H1 (cell line): ENCODE data around the gene PLA2G4A. TPM values are rescaled to one million over a fixed set of nuclear protein-coding genes. Genes with fewer than 3 reads are reported as not detected.

Experiments used
- CTCF ChIA-PET: fragments of 300-600 bp; sonication (Branson Sonifier 250); formaldehyde crosslinking; loops from one replicate; lab custom pipeline; 2021; ENCODE audit not compliant: partially characterized antibody; lab: Charles Lee
- POLR2A ChIA-PET: fragments of 300-600 bp; sonication (Branson Sonifier 250); formaldehyde crosslinking; loops from one replicate; lab custom pipeline; 2021; ENCODE audit warnings: inconsistent platforms; ENCODE audit not compliant: partially characterized antibody; lab: Charles Lee
- DNase-seq, 2 experiments: peaks; one replicate each; pipeline versions ENCODE4 v3.0.0 to v3.0.0-alpha.2; 2010 to 2022; ENCODE audit warnings: low spot score in 2 of 2, low read depth in 1 of 2, mixed read lengths in 1 of 2
- FAIRE-seq: peaks from 2 replicates; lab custom pipeline; 2011; peaks lifted over from hg19 to GRCh38; lab: Jason Lieb, UNC
- H2AFZ ChIP-seq: 2 replicates; pipeline ENCODE4 v1.8.1; 2012; ENCODE audit warnings: low read length, inconsistent platforms
- H2AK5ac ChIP-seq: 2 replicates; pipeline ENCODE4 v1.6.1; 2013; ENCODE audit warnings: low read depth, low read length
- H2BK120ac ChIP-seq: replicated peaks from 2 replicates; pipeline ENCODE3; 2013; ENCODE audit warnings: low read depth, low read length, inconsistent platforms
- H2BK12ac ChIP-seq: 2 replicates; pipeline ENCODE4 v1.6.1; 2013; ENCODE audit warnings: low read depth, low read length
- H2BK15ac ChIP-seq: 2 replicates; pipeline ENCODE4 v1.6.1; 2013; ENCODE audit warnings: low read length
- H2BK20ac ChIP-seq: 2 replicates; pipeline ENCODE4 v1.6.1; 2013; ENCODE audit warnings: low read length
- H2BK5ac ChIP-seq: 2 replicates; pipeline ENCODE4 v1.6.1; 2013; ENCODE audit warnings: low read depth, low read length
- H3K14ac ChIP-seq: 2 replicates; pipeline ENCODE4 v1.6.1; 2013; ENCODE audit warnings: inconsistent platforms; ENCODE audit not compliant: insufficient read length
- H3K18ac ChIP-seq: 2 replicates; pipeline ENCODE4 v1.6.1; 2013; ENCODE audit warnings: low read length; ENCODE audit errors: extremely low read depth
- H3K23ac ChIP-seq: 2 replicates; pipeline ENCODE4 v1.6.1; 2013; ENCODE audit warnings: inconsistent platforms; ENCODE audit not compliant: insufficient read length
- H3K23me2 ChIP-seq: 2 replicates; pipeline ENCODE4 v1.6.1; 2013; ENCODE audit warnings: low read depth, low read length
- H3K27ac ChIP-seq: 2 replicates; pipeline ENCODE4 v1.6.1; 2011; ENCODE audit warnings: low read depth, low read length, inconsistent platforms
- H3K27me3 ChIP-seq, 4 experiments: replicated peaks in 1 of 4; 1 replicate in 1 of 4; 2 replicates in 3 of 4; pipeline versions ENCODE4 v1.6.1 to v1.8.1; 2011 to 2013; ENCODE audit warnings: low read length in 3 of 4, mild to moderate bottlenecking in 3 of 4, inconsistent platforms in 2 of 4, mixed read lengths in 2 of 4, moderate library complexity in 1 of 4; ENCODE audit not compliant: control insufficient read depth in 3 of 4, insufficient read depth in 3 of 4; ENCODE audit errors: extremely low read depth in 1 of 4
- H3K36me3 ChIP-seq, 4 experiments: 2 replicates each; pipeline versions ENCODE4 v1.6.1 to v1.8.1; 2011 to 2013; ENCODE audit warnings: mild to moderate bottlenecking in 4 of 4, low read length in 3 of 4, moderate library complexity in 2 of 4, control low read depth in 1 of 4, inconsistent platforms in 1 of 4; ENCODE audit not compliant: insufficient read depth in 4 of 4, control insufficient read depth in 2 of 4
- H3K4ac ChIP-seq: replicated peaks from 2 replicates; pipeline ENCODE3; 2013; ENCODE audit warnings: low read length, low read depth, mixed read lengths, inconsistent platforms; ENCODE audit not compliant: insufficient read length
- H3K4me1 ChIP-seq, 4 experiments: replicated peaks in 1 of 4; 1 replicate in 1 of 4; 2 replicates in 3 of 4; pipeline versions ENCODE4 v1.6.1 to v1.8.1; 2011 to 2013; ENCODE audit warnings: low read length in 3 of 4, inconsistent platforms in 2 of 4, mixed read lengths in 1 of 4; ENCODE audit not compliant: insufficient read depth in 4 of 4, control insufficient read depth in 3 of 4
- H3K4me2 ChIP-seq, 2 experiments: 2 replicates each; pipeline versions ENCODE4 v1.6.1 to v1.8.1; 2011 to 2013; ENCODE audit warnings: low read depth in 2 of 2, low read length in 2 of 2, control low read depth in 1 of 2, inconsistent platforms in 1 of 2, mild to moderate bottlenecking in 1 of 2; ENCODE audit not compliant: insufficient read depth in 1 of 2
- H3K4me3 ChIP-seq, 4 experiments: fragments of 200-600, 300-600 bp in 1 of 4; sonication (generic), shearing (Covaris generic), sonication (Bioruptor Twin) in 1 of 4; 2 replicates each; pipeline versions ENCODE4 v1.5.1 to v1.8.1; 2011 to 2016; ENCODE audit warnings: low read length in 4 of 4, low read depth in 3 of 4, control low read depth in 2 of 4, inconsistent platforms in 2 of 4, mild to moderate bottlenecking in 2 of 4, mixed read lengths in 1 of 4, moderate library complexity in 1 of 4; ENCODE audit not compliant: insufficient read depth in 2 of 4; ENCODE audit errors: extremely low read depth in 1 of 4
- H3K56ac ChIP-seq: replicated peaks from 2 replicates; pipeline ENCODE3; 2013; ENCODE audit warnings: low read depth, mild to moderate bottlenecking, mixed read lengths, low read length, inconsistent platforms; ENCODE audit not compliant: insufficient read length
- H3K79me1 ChIP-seq: 2 replicates; pipeline ENCODE4 v1.6.1; 2013; ENCODE audit warnings: low read depth, low read length, control low read depth
- H3K79me2 ChIP-seq, 2 experiments: 2 replicates each; pipeline versions ENCODE4 v1.6.1 to v1.8.1; 2012 to 2013; ENCODE audit warnings: low read length in 2 of 2, mild to moderate bottlenecking in 2 of 2, inconsistent platforms in 1 of 2; ENCODE audit not compliant: insufficient read depth in 2 of 2, control insufficient read depth in 1 of 2
- H3K9ac ChIP-seq, 4 experiments: replicated peaks in 1 of 4; 1 replicate in 1 of 4; 2 replicates in 3 of 4; pipeline versions ENCODE4 v1.6.1 to v1.8.1; 2011 to 2013; ENCODE audit warnings: low read depth in 3 of 4, low read length in 3 of 4, control low read depth in 2 of 4, mild to moderate bottlenecking in 2 of 4, moderate library complexity in 2 of 4, inconsistent platforms in 1 of 4; ENCODE audit errors: extremely low read depth in 1 of 4
- H3K9me3 ChIP-seq, 2 experiments: 2 replicates each; pipeline versions ENCODE4 v1.6.1 to v1.8.1; 2012 to 2013; ENCODE audit warnings: mild to moderate bottlenecking in 2 of 2, moderate library complexity in 2 of 2, control low read depth in 1 of 2, inconsistent platforms in 1 of 2, low read depth in 1 of 2, low read length in 1 of 2, mixed read lengths in 1 of 2; ENCODE audit not compliant: insufficient read depth in 2 of 2
- H4K20me1 ChIP-seq, 2 experiments: replicated peaks in 1 of 2; 2 replicates each; pipeline versions ENCODE3 to v1.8.1; 2011 to 2013; ENCODE audit warnings: inconsistent platforms in 2 of 2, low read length in 2 of 2, mild to moderate bottlenecking in 1 of 2; ENCODE audit not compliant: insufficient read depth in 2 of 2, control insufficient read depth in 1 of 2
- H4K5ac ChIP-seq: 2 replicates; pipeline ENCODE4 v1.6.1; 2013; ENCODE audit warnings: low read length, low read depth, mixed read lengths, inconsistent platforms; ENCODE audit not compliant: insufficient read length
- H4K8ac ChIP-seq: 2 replicates; pipeline ENCODE4 v1.8.0; 2013; ENCODE audit warnings: mild to moderate bottlenecking, moderate library complexity, low read length, inconsistent platforms; ENCODE audit not compliant: insufficient read depth; ENCODE audit errors: extremely low read depth
- H4K91ac ChIP-seq: replicated peaks from 2 replicates; pipeline ENCODE3; 2013; ENCODE audit warnings: low read length, mixed read lengths, inconsistent platforms; ENCODE audit not compliant: insufficient read length
- CREB1 ChIP-seq: IDR thresholded peaks from 2 replicates; pipeline ENCODE4 v1.6.1; 2012; ENCODE audit warnings: inconsistent platforms
- EP300 ChIP-seq, 2 experiments: IDR thresholded peaks; 1 replicate in 1 of 2; 2 replicates in 1 of 2; pipeline ENCODE4 v1.6.1; 2011 to 2012; ENCODE audit warnings: low read depth in 2 of 2, low read length in 2 of 2, mild to moderate bottlenecking in 2 of 2, borderline replicate concordance in 1 of 2, inconsistent platforms in 1 of 2, moderate library complexity in 1 of 2
- FOSL1 ChIP-seq: IDR thresholded peaks from 2 replicates; pipeline ENCODE4 v1.6.1; 2011; ENCODE audit warnings: mild to moderate bottlenecking, low read depth, low read length, moderate library complexity; ENCODE audit not compliant: insufficient read depth
- GABPA ChIP-seq: IDR thresholded peaks from 2 replicates; pipeline ENCODE4 v1.6.1; 2011; ENCODE audit warnings: mild to moderate bottlenecking, low read length, moderate library complexity, borderline replicate concordance; ENCODE audit not compliant: insufficient read depth
- HDAC2 ChIP-seq, 2 experiments: fragments of 300-600 bp in 1 of 2; sonication (generic) in 1 of 2; IDR thresholded peaks; 2 replicates each; pipeline ENCODE4 v1.6.1; 2011 to 2012; ENCODE audit warnings: low read depth in 2 of 2, low read length in 2 of 2, mild to moderate bottlenecking in 2 of 2, moderate library complexity in 2 of 2, borderline replicate concordance in 1 of 2, inconsistent platforms in 1 of 2
- MAFK ChIP-seq: IDR thresholded peaks from 2 replicates; pipeline ENCODE4 v1.6.1; 2012; ENCODE audit warnings: low read depth, mild to moderate bottlenecking, improper control_type of control experiment, low read length
- NRF1 ChIP-seq: IDR thresholded peaks from 2 replicates; pipeline ENCODE4 v1.6.1; 2011; ENCODE audit warnings: mild to moderate bottlenecking, low read depth, low read length, improper control_type of control experiment
- POLR2A ChIP-seq, 2 experiments: IDR thresholded peaks; 1 replicate in 1 of 2; 2 replicates in 1 of 2; pipeline ENCODE4 v1.6.1; 2011; ENCODE audit warnings: low read depth in 2 of 2, low read length in 2 of 2, mild to moderate bottlenecking in 2 of 2; ENCODE audit errors: control extremely low read depth in 1 of 2
- SIX5 ChIP-seq: IDR thresholded peaks from 2 replicates; pipeline ENCODE4 v1.6.1; 2011; ENCODE audit warnings: mild to moderate bottlenecking, low read depth, low read length
- SP2 ChIP-seq: IDR thresholded peaks from 2 replicates; pipeline ENCODE4 v1.6.1; 2012; ENCODE audit warnings: mild to moderate bottlenecking, low read length, inconsistent platforms
- TAF7 ChIP-seq: optimal IDR thresholded peaks from 2 replicates; pipeline ENCODE3; 2011; ENCODE audit warnings: low read depth, mild to moderate bottlenecking, inconsistent platforms, low read length, moderate library complexity, borderline replicate concordance
- WGBS, 2 experiments: shearing (Covaris generic) in 1 of 2; methylation state at CpG; one replicate each; pipeline versions ENCODE4 v1.1.6 to v1.1.7; 2013 to 2015; ENCODE audit warnings: low lambda C conversion rate in 2 of 2, mixed read lengths in 2 of 2, inconsistent platforms in 1 of 2, low coverage in 1 of 2, missing lambda C conversion rate in 1 of 2; ENCODE audit not compliant: insufficient replicate concordance in 2 of 2, insufficient coverage in 1 of 2, insufficient read length in 1 of 2; ENCODE audit errors: extremely low coverage in 1 of 2, missing lambda C conversion rate in 1 of 2; 5-methylcytosine and 5-hydroxymethylcytosine counted together
- polyA plus RNA-seq, 7 experiments: library from polyadenylated mRNA; depleted of rRNA in 3 of 7; stranded (reverse) in 5 of 7; unstranded in 2 of 7; fragments of >200 nt in 5 of 7; fragments of 200-250 nt in 2 of 7; gene quantifications; 1 replicate in 5 of 7; 2 replicates in 1 of 7; 4 replicates in 1 of 7; pipeline versions ENCODE4 v1.2.1 to v1.2.3, GENCODE V29; 2011 to 2013; ENCODE audit warnings: missing spikeins in 2 of 7, mixed read lengths in 2 of 7
- total RNA-seq: library from RNA; stranded (reverse); fragmentation: NEBNext Ultra II Directional; extraction: Animal tissue kit (Norgen Biotek cat#: 25700); gene quantifications from 2 replicates; pipeline ENCODE4 v1.2.1, GENCODE V29; 2021
- TF ChIP-seq, protein P1 (sequence below): IDR thresholded peaks from 2 replicates; pipeline ENCODE4 v1.6.1; 2011; ENCODE audit warnings: low read length, improper control_type of control experiment

Gene PLA2G4A
- total and polyA plus RNA-seq, 2 of the 8 experiments (the other 6 are each of a cell fraction or from before 2014, with no cell fraction given), result 0.63 to 1.4 TPM

DNA sequence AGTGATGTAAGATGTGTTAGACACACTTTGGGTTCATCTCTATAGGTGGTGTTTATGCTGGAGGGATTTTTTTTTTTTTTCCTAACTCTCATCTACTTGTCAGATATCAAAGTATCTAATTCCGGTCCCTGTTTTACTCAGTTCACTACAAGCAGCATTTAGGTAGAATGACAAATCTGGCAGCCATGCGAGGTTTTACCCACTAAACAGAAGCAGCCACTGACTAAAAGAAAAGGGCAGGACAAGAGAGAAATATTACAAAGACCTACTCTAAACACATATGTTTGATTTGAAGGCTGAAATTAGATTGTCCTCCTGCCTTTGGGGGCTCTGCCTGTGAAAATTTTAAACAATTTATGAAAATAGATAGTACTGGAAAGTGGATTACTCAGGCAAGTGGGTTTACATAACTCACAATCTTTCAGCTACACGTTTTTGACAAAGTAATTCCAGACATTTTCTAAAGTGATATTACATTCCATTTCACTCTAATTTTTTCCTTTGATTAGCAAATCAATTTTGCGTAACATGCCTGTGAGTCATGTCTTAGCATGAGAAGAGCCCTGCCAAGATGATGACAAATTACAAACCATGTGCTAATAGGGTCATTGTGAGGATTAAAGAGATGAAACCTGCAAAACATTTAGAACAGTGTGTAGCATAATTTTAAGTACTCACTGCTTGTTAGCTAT, 172.6 kb downstream of the PLA2G4A start:
- Histone ChIP-seq H3K23ac (no peak overlapping the region), H3K4me2 (no peak overlapping the region), H3K79me1 (no peaks in the 10 kb centered on the region), H3K27ac (no peak overlapping the region), H3K4me1 (0 out of 7 replicates have a peak, but pooled peaks cover 0 to 2% (median 0%) of the 10 kb centered on the region in 4 experiments), H4K5ac (no peak overlapping the region), H3K56ac (no peak overlapping the region), H2BK120ac (no peak overlapping the region), H2BK12ac (no peak overlapping the region), H3K18ac (no peak overlapping the region), H4K8ac (no peak overlapping the region), H4K20me1 (no peaks in the 10 kb centered on the region), H3K79me2 (no peaks in the 10 kb centered on the region), H3K9ac (no peak overlapping the region), H2AFZ (no peak overlapping the region), H2BK15ac (no peak overlapping the region), H3K27me3 (no peaks in the 10 kb centered on the region), H2AK5ac (no peak overlapping the region), H3K9me3 (peaks cover under 1 to 4% of the 10 kb centered on the region in 2 experiments; a peak in 2 of 4 replicates), H3K14ac (no peak overlapping the region), H3K4me3 (no peak overlapping the region), H2BK5ac (no peak overlapping the region), H3K23me2 (no peaks in the 10 kb centered on the region), H3K4ac (no peak overlapping the region), H2BK20ac (no peak overlapping the region), H3K36me3 (no peaks in the 10 kb centered on the region), H4K91ac (no peak overlapping the region)
- POLR2A ChIA-PET, result no interaction called here
- DNase-seq, result no peak
- 88% methylated on average over 4 of the region's 4 CpGs; no CpG with 5 or more reads in 1 of the 2 experiments for WGBS, 2 experiments
- no peak for FAIRE-seq
- CTCF ChIA-PET, result interaction anchor here (1.2 kb wide), 1 partner anchor 10 kb away, joined by 4 read pairs; no protein-coding TSS in a partner anchor
- TF ChIP-seq POLR2A (IDR thresholded peaks at IDR 0.05; ENCODE audit: control extremely low read depth in 1 of 2, low read depth in 2 of 2, low read length in 2 of 2) (no peak), NRF1 (no peak), SIX5 (no peak), SP2 (no peak), EP300 (IDR thresholded peaks at IDR 0.05; ENCODE audit: borderline replicate concordance in 1 of 2, low read depth in 2 of 2, low read length in 2 of 2) (no peak), HDAC2 (IDR thresholded peaks at IDR 0.05; ENCODE audit: borderline replicate concordance in 1 of 2, low read depth in 2 of 2, low read length in 2 of 2) (no peak), CREB1 (no peak), MAFK (no peak), GABPA (no peak), FOSL1 (no peak), TAF7 (no peak)
- TF ChIP-seq, protein P1, sequence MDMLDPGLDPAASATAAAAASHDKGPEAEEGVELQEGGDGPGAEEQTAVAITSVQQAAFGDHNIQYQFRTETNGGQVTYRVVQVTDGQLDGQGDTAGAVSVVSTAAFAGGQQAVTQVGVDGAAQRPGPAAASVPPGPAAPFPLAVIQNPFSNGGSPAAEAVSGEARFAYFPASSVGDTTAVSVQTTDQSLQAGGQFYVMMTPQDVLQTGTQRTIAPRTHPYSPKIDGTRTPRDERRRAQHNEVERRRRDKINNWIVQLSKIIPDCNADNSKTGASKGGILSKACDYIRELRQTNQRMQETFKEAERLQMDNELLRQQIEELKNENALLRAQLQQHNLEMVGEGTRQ, result no peak
